CD4-positive, alpha-beta T cell treated with Interleukin-10 for 1 hour (primary cell): Measurements from ENCODE around the gene ZNF697.
"Not testable (repeated sequence)": the region's sequence is repeated elsewhere in the genome, so short reads cannot be mapped to it uniquely, and the experiment has no call there.

Experiments used
- DNase-seq: peaks from one replicate; pipeline ENCODE4 v3.0.0-alpha.2; 2020

ZNF697 gene

DNA sequence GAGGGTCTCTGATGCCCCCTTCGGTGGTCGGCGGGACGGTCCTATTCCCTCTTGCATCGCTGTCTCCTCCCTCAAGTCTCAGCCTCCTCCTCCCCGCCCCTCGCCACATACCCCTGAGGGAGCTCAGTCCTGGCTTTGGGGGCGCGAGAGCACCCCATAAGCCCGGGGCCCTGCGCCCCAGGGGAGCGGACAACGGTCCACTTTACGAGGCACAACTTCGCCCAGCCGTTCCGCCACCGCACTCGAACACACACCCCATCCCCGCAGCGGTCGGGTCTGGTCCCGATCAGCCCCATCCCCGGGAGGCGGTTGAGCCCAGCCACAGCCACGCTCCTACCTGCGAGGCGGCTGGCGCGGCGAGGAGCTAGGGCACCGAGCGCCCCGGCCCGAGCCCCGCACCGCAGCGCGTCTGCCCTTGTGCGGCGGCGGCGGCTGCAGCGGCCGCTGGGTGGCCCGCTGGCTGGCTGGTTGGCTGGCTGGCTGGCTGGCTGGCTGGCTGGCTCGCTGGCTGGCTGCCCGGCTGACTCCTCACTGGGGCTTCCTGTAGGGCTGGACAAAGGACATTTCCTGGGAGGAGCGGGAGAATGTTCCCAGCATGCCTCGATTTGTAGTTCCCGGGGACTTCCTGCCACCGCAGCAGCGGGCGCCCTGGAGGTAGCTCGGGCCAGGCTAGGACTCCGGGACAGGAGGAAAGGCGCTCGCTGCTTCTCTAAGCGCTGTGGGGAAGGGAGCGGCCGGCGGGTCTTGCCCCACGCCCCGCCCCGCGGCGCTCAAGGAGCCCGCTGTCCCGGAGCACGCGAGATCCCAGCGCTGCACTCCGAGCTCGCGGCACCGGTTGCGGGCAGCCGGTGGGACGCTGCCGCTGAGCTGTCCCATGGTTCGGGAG lies at the start of gene ZNF697:
ZNF697 (minus strand) TSS at position 533 of the 886 bp plus-strand sequence. CDS start 22,166 bp downstream, outside the sequence.
- peak; percentile 15 for DNase-seq

DNA sequence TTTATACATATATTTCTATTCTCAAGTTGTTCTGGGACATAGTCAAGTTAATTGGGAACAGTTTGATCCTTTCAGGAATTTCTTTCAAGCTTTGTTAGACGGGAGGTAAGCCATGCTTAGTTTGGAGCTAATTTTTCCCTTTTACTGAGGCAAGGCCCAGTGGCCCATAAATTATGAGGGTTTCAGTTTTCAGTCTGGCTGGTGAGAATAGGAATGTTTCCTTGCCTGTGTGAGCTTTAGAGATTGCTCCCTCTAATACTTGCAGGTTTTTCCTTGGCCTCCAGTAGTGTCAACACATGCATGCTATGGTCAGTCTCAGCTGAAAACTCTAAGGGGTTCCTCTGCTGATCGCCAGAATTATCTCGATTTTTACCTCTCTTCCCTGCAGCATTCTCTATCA lies 49.5 kb upstream of the ZNF697 start:
- DNase-seq = no peak

DNA sequence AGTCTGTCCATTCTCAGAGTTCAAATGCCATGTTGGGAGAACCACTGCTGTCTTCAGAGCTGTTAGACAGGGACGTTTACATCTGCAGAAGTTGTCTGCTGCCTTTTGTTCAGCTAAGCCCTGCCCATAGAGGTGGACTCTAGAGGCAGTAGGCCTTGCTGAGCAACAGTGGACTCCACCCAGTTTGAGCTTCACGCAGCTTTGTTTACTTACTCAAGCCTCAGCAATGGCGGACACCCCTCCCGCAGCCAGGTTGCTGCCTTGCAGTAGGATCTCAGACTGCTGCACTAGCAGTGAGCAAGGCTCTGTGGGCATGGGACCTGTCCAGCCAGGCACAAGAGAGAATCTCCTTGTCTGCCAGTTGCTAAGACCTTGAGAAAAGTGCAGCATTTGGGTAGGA lies 48.8 kb upstream of the ZNF697 start:
- DNase-seq = not testable (repeated sequence)

DNA sequence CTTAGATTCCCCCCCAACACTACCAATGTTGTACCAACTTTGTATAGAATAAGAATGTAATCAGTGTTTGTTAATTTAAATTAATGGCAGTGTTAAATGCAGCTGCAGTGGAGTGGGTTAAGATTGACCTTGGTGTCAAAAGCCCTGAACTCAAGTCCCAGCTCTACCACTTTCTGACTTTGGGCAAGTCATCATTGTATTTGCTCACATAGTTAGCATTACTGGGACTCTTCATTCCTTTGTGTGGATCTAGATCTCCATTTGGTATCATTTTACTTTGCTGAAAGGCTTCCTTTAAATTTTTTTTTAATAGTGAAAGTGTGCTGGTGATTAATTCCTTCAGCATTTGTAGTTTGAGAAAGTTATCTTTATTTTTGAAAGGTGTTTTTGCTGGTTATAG lies 41.4 kb upstream of the ZNF697 start:
- DNase-seq = no peak

DNA sequence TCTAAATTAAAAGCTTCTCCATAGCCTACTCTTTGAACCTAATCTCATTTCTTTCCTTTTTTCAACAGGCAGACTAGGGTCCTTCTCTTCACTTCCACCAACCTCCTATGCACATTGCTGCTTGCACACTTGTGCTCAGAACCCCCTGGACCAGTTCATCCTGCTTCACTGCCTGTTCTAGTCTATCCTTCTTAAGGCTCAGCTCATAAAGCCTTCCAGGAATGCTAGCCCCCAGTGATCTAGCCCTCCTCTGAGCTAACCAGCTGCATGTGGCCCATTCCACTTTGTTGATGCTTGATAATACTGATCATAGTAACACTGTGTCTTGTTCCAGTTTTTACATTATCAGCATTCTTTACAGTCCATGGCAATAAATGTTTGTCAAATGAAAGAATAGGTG lies 40.7 kb upstream of the ZNF697 start:
- no peak for DNase-seq

DNA sequence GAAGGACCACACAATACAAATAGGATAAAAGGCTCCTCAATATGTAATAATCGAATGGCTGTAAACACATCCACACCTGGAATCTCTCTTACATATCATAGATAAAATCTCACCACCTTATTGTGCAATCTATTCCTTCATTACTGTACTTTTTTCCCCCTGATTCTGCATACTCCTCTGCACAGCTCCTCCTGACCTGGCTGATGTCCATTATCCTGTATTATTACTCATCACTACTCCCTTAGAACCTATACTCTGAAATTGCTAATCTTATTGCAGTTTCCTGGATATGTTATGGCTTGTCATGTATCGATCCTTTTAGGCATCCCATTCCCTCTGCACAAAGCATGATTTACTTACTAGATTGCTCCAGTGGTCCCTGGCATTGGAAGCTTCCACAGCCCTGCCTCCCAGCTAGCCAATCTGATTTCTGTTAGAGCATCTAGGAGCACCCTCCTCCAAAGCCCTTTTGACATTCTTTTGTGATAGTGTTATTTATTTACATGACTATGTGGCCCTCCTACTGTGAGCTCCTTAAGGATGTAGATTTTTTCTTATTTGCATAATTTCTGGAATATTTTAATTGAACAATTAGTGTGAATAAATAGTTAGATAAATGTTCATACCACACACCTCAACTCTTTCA lies 39.5 kb upstream of the ZNF697 start:
- no peak for DNase-seq

DNA sequence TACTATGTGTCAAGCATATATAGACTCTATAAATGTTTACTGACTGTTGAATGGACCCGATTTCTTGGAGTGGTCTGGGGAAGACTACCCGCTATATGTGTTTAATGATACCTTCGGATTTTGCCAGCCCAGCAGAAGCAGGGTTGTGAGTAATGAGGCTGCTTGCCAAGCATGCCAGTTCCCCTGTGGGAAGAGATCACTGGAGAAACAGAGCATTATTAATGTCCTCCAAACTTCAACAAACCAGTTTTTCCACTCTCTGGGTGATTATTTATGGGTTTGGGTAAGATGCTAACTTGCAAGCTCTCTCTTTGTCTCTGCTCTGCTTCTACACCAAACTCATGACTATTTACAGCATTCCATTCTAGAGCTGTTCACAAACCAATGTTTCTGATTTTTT lies 38.6 kb upstream of the ZNF697 start:
- DNase-seq = no peak

DNA sequence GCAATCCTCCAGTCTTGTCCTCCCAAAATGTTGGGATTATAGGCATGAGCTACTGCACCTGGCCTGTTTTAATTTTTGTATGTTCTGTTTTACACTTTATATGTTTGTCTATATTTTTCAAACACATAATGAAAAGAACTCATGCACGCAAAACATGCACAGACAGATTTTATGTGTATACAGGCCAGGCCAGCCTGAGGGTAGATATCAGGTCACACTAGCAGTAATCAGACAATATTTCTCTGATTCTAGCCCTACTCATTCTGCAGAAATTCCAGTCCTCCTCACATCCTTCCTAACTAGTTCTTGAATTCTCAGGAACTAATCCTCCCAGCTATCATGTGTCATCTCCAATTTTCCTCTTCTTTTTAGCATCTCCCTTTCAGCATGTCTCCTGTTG lies 35.8 kb upstream of the ZNF697 start:
- no peak for DNase-seq

DNA sequence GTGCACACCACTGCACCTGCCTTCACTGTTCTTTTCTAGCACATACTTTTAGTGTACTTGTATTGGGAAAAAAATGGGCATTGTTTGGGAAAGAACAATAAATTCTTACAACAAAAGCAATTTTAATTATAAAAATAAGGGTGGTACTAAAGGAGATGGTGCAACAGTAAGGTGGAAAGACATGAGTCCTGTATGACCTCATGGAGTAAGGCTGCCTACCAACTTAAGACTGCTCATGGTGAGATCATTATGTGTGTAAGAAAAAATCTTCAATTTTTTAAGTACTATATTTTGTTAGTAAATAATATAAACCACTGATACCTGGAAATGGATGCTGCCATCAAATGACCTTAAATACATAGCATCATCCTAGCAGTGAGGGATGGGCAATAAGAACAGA lies 34.1 kb upstream of the ZNF697 start:
- DNase-seq = no peak

DNA sequence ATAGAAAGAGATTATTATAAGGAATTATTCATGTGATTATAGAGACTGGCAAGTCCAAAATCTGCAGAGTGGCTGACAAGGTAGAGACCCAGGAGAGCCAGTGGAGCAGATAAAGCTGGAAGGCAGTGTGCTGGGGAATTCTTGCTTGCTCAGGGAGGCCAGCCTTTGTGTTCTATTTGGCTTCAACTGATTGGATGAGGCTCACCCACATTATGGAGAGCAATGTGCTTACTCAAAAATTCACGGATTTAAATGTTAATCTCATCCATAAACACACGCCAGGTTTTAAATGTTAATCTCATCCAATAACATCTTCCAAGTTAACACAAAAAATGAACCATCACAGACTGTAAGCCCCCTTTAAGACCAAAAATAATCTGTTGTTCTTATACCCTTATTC lies 33.5 kb upstream of the ZNF697 start:
- no peak for DNase-seq

DNA sequence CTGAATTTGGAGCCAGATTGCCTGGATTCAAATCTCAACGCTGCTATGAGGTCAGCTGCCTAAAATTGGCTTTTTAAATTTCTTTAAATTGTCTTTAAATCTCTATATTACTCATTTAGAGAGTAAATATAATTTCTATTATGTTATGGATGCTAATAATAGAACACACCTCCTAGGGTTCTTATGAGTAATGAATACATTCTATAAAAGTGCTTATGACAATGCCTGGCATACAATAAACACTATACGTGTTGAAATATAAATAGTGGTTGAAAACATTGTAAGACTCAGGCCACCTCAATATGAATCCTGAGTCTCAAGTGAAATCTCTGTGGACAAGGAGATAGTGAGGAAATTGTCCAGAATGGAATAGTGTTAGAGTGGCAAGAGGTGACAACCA lies 32.7 kb upstream of the ZNF697 start:
- no peak for DNase-seq

DNA sequence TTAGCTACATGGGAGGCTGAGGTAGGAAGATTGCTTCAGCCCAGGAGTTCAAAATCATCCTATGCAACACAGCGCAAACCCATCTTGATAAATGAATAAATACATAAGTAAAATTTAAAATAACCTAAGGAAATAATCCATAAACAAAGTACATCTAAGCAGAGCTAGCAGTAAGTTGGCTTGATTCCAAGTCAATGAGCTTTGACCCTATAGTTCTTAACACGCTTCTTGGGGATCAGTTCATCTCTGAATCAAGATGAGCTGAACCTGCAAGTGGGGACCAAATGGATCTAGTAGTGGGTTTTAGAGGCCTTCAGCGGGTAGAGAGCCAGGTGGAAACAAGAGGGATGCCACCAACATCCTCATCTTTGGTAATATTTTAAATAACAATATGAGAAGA lies 32.1 kb upstream of the ZNF697 start:
- no peak for DNase-seq

DNA sequence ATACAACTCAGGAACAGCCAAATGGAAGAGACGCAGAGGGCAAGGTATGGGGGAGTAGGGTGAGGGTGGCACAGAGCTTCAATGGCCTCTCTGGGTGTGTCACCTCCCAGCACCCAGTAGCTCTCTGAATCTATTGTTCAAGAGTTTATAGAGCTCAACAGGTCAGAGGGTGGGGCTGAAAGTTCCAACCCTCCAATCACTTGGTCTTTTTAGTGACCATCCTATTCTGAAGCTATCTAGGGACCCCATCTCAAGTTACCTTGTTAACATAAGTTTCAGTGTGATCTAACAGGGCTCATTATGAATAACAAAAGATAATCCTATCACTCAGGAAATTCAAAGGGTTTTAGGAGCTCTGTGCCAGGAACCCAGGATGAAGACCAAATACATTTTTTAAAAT lies 31.2 kb upstream of the ZNF697 start:
- DNase-seq = no peak

DNA sequence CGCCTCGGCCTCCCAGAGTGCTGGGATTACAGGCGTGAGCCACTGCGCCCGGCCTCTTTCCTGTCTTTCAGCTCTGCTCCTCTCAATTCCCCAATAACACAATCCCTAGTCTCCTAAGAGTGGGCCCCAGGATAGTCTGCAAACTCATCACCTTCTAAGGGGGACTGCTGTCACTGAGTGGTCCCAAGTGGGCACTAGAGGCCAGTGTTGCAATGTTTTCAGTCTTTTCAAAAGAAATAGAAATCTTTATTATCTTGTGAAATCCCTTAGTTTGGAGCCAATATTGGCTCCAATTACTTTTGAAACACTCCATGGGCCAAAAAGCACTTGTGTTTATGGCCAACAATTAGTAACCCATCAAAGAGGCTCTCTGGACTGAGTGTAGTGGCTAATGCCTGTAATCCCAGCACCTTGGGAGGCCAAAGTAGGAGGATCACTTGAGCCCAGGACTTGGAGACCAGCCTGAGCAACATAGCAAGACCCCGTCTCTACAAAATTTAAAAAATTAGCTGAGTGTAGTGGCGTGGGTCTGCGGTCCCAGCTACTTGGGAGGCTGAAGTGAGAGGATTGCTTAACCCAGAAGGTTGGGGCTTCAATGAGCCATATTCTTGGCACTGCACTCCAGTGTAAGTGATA lies 28.6 kb upstream of the ZNF697 start:
- no peak for DNase-seq

DNA sequence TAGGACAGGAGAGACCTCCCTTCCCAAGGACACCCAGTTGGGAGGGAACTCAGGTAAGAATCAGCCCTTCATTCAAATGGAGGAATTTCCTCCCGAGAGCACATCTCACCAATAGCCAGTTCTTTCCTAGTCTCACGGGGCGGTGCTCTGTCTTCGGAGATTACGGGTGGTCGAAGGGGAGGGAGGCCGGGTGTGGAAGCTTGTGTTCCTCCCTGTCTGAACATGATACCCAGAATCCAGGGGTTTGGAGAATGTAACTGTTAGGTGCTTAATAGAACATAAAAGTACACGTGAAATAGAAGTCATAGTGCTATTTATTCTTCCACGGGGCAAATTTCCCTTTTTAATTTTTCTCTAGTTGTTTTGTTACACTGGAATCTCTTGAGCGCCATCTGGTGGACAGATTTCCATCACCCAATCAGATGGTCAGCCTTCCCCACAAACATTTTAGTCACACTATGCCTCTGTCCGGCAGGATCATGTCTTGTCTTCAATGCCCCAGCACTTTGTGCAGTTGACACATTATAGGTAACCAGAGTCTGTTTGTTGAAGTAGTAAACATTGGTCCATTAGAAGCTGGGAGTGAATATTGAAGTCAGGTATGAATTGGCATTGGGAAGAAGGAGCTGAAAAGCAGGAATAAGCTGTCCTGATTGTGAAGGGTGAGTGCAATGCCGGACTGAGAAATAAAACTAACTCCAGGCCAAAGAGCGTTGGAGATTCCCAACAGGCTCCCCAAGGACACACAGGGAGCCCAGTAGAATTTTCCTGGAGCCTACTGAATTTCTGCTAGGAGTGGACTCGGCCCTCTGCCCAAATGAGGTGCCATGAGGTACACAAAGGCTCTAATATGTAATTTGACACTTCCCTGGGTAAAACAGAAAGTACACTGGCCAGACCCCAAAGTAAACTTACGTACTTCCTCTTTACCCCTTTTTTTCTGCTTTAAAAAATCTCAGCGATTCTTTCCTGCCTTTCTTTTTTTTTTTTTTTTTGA lies 27.6 kb upstream of the ZNF697 start:
- DNase-seq = peak; percentile 63

DNA sequence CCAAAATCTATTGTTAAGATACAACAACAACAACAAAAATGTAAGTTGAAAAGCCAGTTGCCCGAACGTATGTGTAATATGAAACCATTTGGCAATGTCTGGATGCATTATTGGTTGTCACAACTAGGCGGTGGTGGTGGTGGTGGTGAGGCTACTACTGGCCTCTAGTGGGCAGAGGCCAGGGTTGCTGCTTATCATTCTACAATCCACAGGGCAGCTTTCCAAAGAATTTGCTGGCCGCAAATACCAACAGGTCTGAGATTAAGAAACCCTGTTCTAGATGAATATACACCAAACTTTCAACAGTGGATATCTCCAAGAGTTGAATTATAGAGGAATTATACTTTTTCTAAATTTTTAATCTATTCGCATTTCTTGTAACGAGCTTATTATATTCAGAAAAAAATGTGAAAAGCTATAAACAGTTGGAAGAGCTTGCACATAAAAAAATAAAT lies 26.8 kb upstream of the ZNF697 start:
- DNase-seq = peak; percentile 9

DNA sequence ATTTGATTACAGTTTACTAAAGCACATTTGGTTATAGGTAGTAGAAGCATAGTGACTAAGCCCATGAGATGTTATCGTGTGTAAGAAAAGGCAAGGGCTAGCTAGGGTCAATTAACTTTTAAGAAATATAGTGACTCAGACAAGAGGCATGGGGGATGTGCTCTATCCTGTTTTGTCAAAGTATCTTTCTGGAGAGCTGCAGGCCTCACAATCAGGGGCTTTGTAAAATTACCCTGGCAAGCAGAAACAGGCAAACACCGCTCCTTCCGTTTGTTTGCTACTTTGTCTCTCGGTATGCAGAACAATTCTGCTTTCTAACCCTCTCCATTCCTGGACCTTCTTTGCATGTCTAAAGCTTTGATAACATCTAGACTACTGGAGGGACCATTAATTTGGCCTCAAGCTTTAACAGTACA lies 26.1 kb upstream of the ZNF697 start:
- no peak for DNase-seq

DNA sequence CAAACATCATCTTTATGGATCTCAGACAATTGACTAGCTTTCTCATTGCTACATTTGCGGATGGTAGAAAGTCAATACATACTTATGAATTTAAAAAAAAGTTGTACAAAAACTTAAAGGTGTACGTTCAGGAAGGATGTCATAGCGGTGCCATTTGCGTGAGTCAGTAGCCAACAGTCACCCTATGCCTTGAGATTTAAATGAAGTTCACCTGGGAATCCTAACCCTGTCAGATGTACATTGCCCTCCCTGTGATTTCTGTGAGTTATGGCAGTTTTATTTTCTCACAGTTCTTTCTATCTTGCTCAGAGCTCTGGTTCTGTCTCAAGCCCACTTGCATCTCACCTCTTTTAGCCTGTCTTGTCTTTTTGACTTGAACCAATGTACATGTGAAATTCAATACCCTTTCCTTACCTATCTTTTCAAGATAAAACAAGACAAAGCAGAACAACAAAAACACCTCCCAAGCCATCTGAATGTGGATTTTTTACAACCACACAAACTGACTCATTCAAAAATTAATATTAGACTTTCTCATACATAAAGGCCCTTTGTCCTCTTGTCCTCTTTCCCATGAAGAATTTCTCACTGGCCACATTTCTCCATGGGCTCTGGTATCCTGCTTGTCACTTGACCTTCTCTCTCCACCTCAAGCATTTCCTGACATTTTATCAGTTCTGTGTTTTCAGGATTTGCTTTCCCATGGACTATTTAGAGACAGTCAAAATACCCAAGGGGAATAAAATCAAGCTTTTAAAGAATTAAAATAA lies 25.3 kb upstream of the ZNF697 start:
- DNase-seq = no peak

DNA sequence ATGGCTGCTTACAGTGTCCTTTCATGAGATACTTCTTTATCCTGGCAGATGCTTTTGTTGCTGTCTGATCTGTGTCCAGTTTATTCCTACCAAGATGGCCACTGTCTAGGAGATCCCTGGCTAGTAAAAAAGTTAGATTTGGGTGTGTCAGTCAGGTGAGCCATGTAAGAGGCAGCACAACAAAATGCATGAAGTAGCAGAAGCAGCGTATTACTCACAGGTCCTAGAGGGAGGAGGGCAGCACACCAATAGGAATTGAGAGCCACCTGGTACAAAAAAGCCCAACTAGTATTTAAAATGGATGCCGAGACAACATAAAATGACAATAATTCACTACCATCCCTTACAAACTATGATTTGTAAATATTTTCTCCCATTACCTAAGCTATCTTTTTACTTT lies 22.8 kb upstream of the ZNF697 start:
- DNase-seq = no peak

DNA sequence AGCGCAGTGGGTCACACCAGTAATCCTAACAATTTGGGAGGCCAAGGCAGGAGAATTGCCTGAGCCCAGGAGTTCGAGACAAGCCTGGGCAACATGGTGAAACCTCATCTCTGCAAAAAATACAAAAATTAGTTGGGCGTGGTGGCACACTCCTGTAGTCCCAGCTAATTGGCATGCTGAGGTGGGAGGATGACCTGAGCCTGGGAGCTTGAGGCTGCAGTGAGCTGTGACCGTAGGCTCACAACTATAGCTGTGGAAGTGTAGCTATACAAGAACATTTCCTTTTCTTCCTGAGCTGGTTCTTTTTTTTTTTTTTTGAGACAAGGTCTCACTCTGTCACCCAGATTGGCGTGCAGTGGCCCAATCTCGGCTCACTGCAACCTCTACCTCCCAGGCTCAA lies 19.1 kb upstream of the ZNF697 start:
- DNase-seq = no peak

DNA sequence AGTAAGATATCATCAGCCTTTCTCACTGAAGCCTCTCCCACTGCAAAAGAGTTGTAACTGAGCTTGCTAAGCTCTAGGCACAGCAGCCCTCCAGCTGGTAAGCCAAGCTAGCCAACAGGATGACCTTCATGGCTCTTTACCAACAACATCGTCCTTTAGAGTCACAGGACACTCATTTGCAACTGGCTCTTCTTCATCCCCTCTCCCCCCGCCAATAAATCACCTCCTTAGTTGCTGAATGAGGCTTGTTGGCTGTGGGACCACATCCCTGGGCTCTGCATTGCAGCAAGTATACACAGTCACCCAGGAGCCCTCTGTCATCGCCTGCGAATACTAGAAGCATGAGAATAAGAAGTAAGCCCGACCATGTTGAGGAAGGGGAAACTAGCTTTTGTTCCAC lies 16.0 kb upstream of the ZNF697 start:
- DNase-seq = no peak

DNA sequence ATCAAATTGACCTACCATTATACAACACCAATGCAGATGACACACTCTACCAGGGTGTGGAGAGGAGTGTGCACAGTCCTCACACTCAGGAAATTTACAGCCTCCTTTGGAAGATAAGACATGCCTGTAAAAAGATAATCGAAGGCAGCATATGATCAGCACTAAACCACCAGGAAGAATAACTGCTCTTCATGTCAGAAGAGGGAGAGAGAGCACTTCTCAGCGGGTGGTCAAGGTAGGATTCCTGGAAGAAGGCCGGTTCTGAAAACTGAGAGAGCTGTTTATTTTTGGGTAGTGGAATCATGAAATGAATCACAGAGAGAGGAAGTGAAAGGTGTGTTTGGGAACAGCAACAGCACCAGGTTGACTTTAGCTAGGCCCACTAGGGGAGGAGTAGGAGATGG lies 14.0 kb upstream of the ZNF697 start:
- no peak for DNase-seq
